ENCODE measurements around the gene SVOPL.

Gene SVOPL

GRCh38 chr7:138727336-138728099 lies 26.4 kb upstream of the SVOPL start:
- no peak for TF ChIP-seq CTCF (IDR thresholded peaks at IDR 0.05; ENCODE audit: insufficient read depth, low read depth, low read length, missing control alignments)
- DNase-seq (ENCODE audit: low read depth): peak; percentile 84
- H3K4me3 ChIP-seq (ENCODE audit: low read length): no peak overlapping the region

GRCh38 chr7:138726288-138726687 lies 25.1 kb upstream of the SVOPL start:
- no peak for TF ChIP-seq CTCF (IDR thresholded peaks at IDR 0.05; ENCODE audit: insufficient read depth, low read depth, low read length, missing control alignments)
- no peak for DNase-seq (ENCODE audit: low read depth)
- no peak overlapping the region for H3K4me3 ChIP-seq (ENCODE audit: low read length)

GRCh38 chr7:138720286-138720685 lies 19.1 kb upstream of the SVOPL start:
- TF ChIP-seq CTCF (IDR thresholded peaks at IDR 0.05; ENCODE audit: insufficient read depth, low read depth, low read length, missing control alignments): no peak
- H3K4me3 ChIP-seq (ENCODE audit: low read length): no peak overlapping the region
- peak; percentile 87 for DNase-seq (ENCODE audit: low read depth)

- no peak for DNase-seq (ENCODE audit: low read depth)
- TF ChIP-seq CTCF (IDR thresholded peaks at IDR 0.05; ENCODE audit: insufficient read depth, low read depth, low read length, missing control alignments): no peak
- H3K4me3 ChIP-seq (ENCODE audit: low read length): no peak overlapping the region
Measured at GRCh38 chr7:138716889-138717288, 15.7 kb upstream of the SVOPL start.

- TF ChIP-seq CTCF (IDR thresholded peaks at IDR 0.05; ENCODE audit: insufficient read depth, low read depth, low read length, missing control alignments): no peak
- DNase-seq (ENCODE audit: low read depth): no peak
- H3K4me3 ChIP-seq (ENCODE audit: low read length): no peak overlapping the region
Measured at GRCh38 chr7:138713191-138713590, 12.0 kb upstream of the SVOPL start.

- no peak for TF ChIP-seq CTCF (IDR thresholded peaks at IDR 0.05; ENCODE audit: insufficient read depth, low read depth, low read length, missing control alignments)
- DNase-seq (ENCODE audit: low read depth): no peak
Measured at GRCh38 chr7:138712652-138713051, 11.5 kb upstream of the SVOPL start.

More at GRCh38 chr7:138712652-138713051, 11.5 kb upstream of the SVOPL start:
- no peak overlapping the region for H3K4me3 ChIP-seq (ENCODE audit: low read length)

All from epithelial cell of esophagus (primary cell).